NT2/D1 (cell line): ENCODE measurements around the gene BEND3.

Experiments
- SUZ12 ChIP-seq: IDR thresholded peaks from 2 replicates; pipeline ENCODE4 v1.6.1; 2011; ENCODE audit not compliant: insufficient read length, insufficient read depth; ENCODE audit errors: extremely low read depth
- YY1 ChIP-seq: IDR thresholded peaks from 2 replicates; pipeline ENCODE4 v1.6.1; 2011; ENCODE audit not compliant: insufficient read length, insufficient read depth

- TF ChIP-seq SUZ12 (no peak), YY1 (no peak)
These were observed 6.0 kb upstream of the BEND3 start for GRCh38 chr6:107121266-107121665.
